GM13976 (cell line): ENCODE results near the gene ZNF618.

Source experiments
- DNase-seq: peaks from one replicate; pipeline ENCODE4 v3.0.0; 2012; ENCODE audit warnings: low spot score
- in situ Hi-C: fragments of 300-500 bp; cut with MboI; formaldehyde crosslinking; loops from one replicate; pipeline ENCODE4 v1.12.0; 2022; ENCODE audit warnings: low sequenced_read_pairs, mixed read lengths, inconsistent platforms; ENCODE audit not compliant: unreplicated experiment
- TF ChIP-seq, protein P1 (sequence below): IDR thresholded peaks from 2 replicates; pipeline ENCODE4 v1.5.1; 2012; ENCODE audit warnings: borderline replicate concordance, mild to moderate bottlenecking; ENCODE audit not compliant: insufficient read depth; ENCODE audit errors: extremely low read depth, missing control alignments, control extremely low read depth

The ZNF618 gene

GRCh38 chr9:114004221-114004716 lies 128.2 kb downstream of the ZNF618 start:
- in situ Hi-C loops, result no loop called here
- no peak for DNase-seq
- TF ChIP-seq, protein P1, sequence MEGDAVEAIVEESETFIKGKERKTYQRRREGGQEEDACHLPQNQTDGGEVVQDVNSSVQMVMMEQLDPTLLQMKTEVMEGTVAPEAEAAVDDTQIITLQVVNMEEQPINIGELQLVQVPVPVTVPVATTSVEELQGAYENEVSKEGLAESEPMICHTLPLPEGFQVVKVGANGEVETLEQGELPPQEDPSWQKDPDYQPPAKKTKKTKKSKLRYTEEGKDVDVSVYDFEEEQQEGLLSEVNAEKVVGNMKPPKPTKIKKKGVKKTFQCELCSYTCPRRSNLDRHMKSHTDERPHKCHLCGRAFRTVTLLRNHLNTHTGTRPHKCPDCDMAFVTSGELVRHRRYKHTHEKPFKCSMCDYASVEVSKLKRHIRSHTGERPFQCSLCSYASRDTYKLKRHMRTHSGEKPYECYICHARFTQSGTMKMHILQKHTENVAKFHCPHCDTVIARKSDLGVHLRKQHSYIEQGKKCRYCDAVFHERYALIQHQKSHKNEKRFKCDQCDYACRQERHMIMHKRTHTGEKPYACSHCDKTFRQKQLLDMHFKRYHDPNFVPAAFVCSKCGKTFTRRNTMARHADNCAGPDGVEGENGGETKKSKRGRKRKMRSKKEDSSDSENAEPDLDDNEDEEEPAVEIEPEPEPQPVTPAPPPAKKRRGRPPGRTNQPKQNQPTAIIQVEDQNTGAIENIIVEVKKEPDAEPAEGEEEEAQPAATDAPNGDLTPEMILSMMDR, result no peak

DNA sequence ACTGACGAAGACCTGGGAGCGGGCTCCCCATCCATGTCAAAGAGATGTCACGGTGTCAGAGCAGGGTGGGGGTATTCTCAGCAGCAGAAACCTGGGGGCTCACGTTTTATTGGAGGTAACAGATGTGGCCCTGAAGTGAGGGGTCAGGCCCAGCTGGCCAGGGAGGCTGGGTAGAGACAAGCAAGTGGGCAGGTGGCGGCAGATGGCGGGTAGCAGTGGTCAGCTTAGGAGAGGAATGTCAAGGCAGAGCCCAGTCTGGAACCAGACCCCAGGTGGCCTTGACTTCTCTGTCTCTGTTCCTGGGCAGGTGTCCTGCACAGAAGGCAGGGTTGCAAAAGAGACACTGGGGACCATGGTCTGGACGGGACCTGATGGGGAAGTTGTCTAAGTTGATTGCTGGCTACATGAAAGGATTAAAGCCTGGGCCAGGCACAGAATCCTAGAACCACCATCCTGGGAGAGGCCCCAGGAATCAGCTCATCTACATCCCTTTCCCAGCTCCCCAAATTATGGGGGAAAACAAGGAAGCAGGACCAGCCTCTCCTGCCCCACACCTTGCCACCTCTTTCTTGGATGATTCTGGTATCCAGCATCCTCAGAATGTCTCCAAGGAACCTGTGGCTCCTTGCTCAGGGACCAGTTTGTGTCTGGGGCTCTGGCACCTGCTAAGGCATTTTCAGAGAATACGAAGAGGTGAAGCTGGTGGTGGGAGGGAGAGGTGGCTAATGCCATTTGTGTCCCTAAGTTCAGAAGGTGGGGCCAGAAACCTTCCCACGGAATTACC lies 129.5 kb downstream of the ZNF618 start:
- in situ Hi-C loops, result no loop called here
- TF ChIP-seq, protein P1, result no peak
- no peak for DNase-seq

- in situ Hi-C loops, result no loop called here
These were observed 130.0 kb downstream of the ZNF618 start for GRCh38 chr9:114006155-114006550.

DNA sequence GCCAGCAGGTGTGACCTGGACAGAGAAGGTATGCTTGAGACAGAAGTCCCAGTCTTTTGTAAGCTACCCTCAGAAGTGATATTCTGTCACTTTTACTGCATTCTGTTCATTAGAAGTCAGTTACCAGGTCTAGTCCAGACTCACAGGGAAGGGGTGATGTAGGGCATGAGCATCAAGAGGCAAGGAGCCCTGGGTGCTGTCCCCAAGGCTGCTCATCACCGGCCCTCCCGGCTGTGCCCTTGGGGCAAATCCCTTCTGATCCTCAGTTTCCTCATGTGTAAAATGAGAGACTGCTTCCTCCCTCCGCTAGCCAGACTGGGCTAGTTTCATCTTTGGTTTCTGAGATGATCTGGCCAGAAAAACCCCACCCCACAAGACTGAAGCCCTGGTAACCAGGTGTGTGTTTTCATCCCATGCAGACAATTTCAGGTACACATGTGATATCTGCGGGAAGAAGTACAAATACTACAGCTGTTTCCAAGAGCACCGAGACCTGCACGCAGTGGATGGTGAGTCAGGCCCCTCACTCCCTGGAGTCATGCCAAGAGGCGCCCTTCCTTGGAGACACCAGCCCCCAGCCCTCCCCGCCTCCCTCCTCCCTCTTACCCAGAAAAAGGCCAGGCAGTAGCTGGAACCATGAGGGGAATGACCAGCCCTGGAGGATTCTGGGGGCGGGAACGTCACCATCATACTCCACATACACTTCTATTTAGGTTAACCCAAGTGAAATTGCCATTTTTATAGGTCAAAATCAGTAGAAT lies 131.0 kb downstream of the ZNF618 start:
- in situ Hi-C loops, result no loop called here

More at GRCh38 chr9:114006155-114006550, 130.0 kb downstream of the ZNF618 start:
- DNase-seq, result no peak
- TF ChIP-seq, protein P1, result no peak

GRCh38 chr9:114007991-114008666 lies 132.0 kb downstream of the ZNF618 start:
- in situ Hi-C loops, result no loop called here
- TF ChIP-seq, protein P1, result no peak
- no peak for DNase-seq

More for the DNA sequence above, 131.0 kb downstream of the ZNF618 start:
- TF ChIP-seq, protein P1, result no peak
- no peak for DNase-seq
